MM.1S (cell line): ENCODE data around the gene CHCHD6.

Source experiments
- DNase-seq: peaks from one replicate; pipeline ENCODE4 v3.0.0-alpha.2; 2015
- H2AFZ ChIP-seq: fragments of 300-600 bp; sonication (generic); 2 replicates; pipeline ENCODE4 v1.6.0; 2016; ENCODE audit warnings: antibody characterized with exemption, low read length
- H3F3A ChIP-seq: fragments of 300-600 bp; sonication (generic); 2 replicates; pipeline ENCODE4 v1.6.1; 2016; ENCODE audit warnings: mild to moderate bottlenecking, antibody characterized with exemption, low read length, moderate library complexity, mixed read lengths; ENCODE audit not compliant: insufficient read depth
- H3K27ac ChIP-seq: fragments of 300-600 bp; sonication (generic); 2 replicates; pipeline ENCODE4 v1.5.1; 2016; ENCODE audit warnings: mild to moderate bottlenecking, low read length
- H3K27me3 ChIP-seq: fragments of 300-600 bp; sonication (generic); replicated peaks from 2 replicates; pipeline ENCODE4 v1.6.0; 2016; ENCODE audit warnings: low read length; ENCODE audit not compliant: insufficient read depth
- H3K36me3 ChIP-seq: fragments of 300-600 bp; sonication (generic); replicated peaks from 2 replicates; pipeline ENCODE4 v1.6.1; 2016; ENCODE audit warnings: mild to moderate bottlenecking, low read length, mixed read lengths; ENCODE audit not compliant: insufficient read depth
- H3K4me1 ChIP-seq: fragments of 300-600 bp; sonication (generic); 2 replicates; pipeline ENCODE4 v1.6.1; 2016; ENCODE audit warnings: low read length, mixed read lengths
- H3K4me2 ChIP-seq: fragments of 300-600 bp; sonication (generic); 2 replicates; pipeline ENCODE4 v1.6.0; 2016; ENCODE audit warnings: low read depth, low read length
- H3K4me3 ChIP-seq: fragments of 300-600 bp; sonication (generic); 2 replicates; pipeline ENCODE4 v1.5.1; 2016; ENCODE audit warnings: low read length, mixed read lengths
- H3K79me2 ChIP-seq: fragments of 300-600 bp; sonication (generic); 2 replicates; pipeline ENCODE4 v1.6.1; 2016; ENCODE audit warnings: mixed run types, low read length, mixed read lengths
- H3K9ac ChIP-seq: fragments of 300-600 bp; sonication (generic); 2 replicates; pipeline ENCODE4 v1.6.1; 2016; ENCODE audit warnings: low read length, mixed read lengths
- H3K9me2 ChIP-seq: fragments of 300-600 bp; sonication (generic); replicated peaks from 2 replicates; pipeline ENCODE4 v1.6.1; 2016; ENCODE audit warnings: mild to moderate bottlenecking, low read length, mixed read lengths; ENCODE audit not compliant: insufficient read depth
- H3K9me3 ChIP-seq: fragments of 300-600 bp; sonication (generic); replicated peaks from 2 replicates; pipeline ENCODE4 v1.6.1; 2016; ENCODE audit warnings: mild to moderate bottlenecking, low read length, mixed read lengths; ENCODE audit not compliant: insufficient read depth
- H4K20me1 ChIP-seq: fragments of 300-600 bp; sonication (generic); 2 replicates; pipeline ENCODE4 v1.6.1; 2016; ENCODE audit warnings: mild to moderate bottlenecking, low read length, moderate library complexity, mixed read lengths; ENCODE audit not compliant: insufficient read depth
- CTCF ChIP-seq: fragments of 300-600 bp; sonication (generic); IDR thresholded peaks from 2 replicates; pipeline ENCODE4 v1.5.1; 2016; ENCODE audit warnings: antibody characterized with exemption, low read length, mixed read lengths
- EZH2 ChIP-seq: fragments of 300-600 bp; sonication (generic); optimal IDR thresholded peaks from 2 replicates; pipeline ENCODE3; 2017; ENCODE audit warnings: low read depth, mild to moderate bottlenecking, antibody characterized with exemption, low read length, mixed read lengths
- EZH2phosphoT487 ChIP-seq: fragments of 300-600 bp; sonication (generic); IDR thresholded peaks from 2 replicates; pipeline ENCODE4 v1.6.1; 2018; ENCODE audit warnings: antibody characterized with exemption, low read length

The CHCHD6 gene

GRCh38 chr3:126676919-126677705 is 26.9 kb upstream of the CHCHD6 start:
- DNase-seq, result no peak
- Histone ChIP-seq H3K79me2 (no peaks in the 10 kb centered on the region), H2AFZ (no peak overlapping the region), H3K9me3 (no peaks in the 10 kb centered on the region), H3F3A (no peaks in the 10 kb centered on the region), H3K27me3 (no peaks in the 10 kb centered on the region), H3K36me3 (no peaks in the 10 kb centered on the region), H3K27ac (no peak overlapping the region), H3K9ac (no peak overlapping the region), H3K4me1 (no peaks in the 10 kb centered on the region), H4K20me1 (no peaks in the 10 kb centered on the region), H3K4me2 (no peak overlapping the region), H3K4me3 (no peak overlapping the region), H3K9me2 (no peaks in the 10 kb centered on the region)
- TF ChIP-seq EZH2phosphoT487 (no peak), EZH2 (no peak), CTCF (no peak)

GRCh38 chr3:126677862-126678503 is 26.1 kb upstream of the CHCHD6 start:
- TF ChIP-seq EZH2 (no peak), EZH2phosphoT487 (no peak), CTCF (no peak)
- H3K4me2 ChIP-seq, result no peak overlapping the region
- no peaks in the 10 kb centered on the region for H4K20me1 ChIP-seq
- no peak overlapping the region for H3K9ac ChIP-seq
- no peaks in the 10 kb centered on the region for H3F3A ChIP-seq
- 0 out of 2 replicates have a peak overlapping the region, but pooled peaks have one; percentile 87 for H2AFZ ChIP-seq
- H3K27me3 ChIP-seq, result no peaks in the 10 kb centered on the region
- H3K79me2 ChIP-seq, result no peaks in the 10 kb centered on the region
- no peaks in the 10 kb centered on the region for H3K4me1 ChIP-seq
- H3K36me3 ChIP-seq, result no peaks in the 10 kb centered on the region
- DNase-seq, result no peak
- H3K27ac ChIP-seq, result no peak overlapping the region
- no peaks in the 10 kb centered on the region for H3K9me3 ChIP-seq
- H3K9me2 ChIP-seq, result no peaks in the 10 kb centered on the region
- no peak overlapping the region for H3K4me3 ChIP-seq

- Histone ChIP-seq H3K27ac (peak overlapping the region; percentile 3; the same call in 1 of the 2 replicates), H3K9ac (peak overlapping the region; percentile 24; the same call in 1 of the 2 replicates)
Measured at GRCh38 chr3:126678693-126679317, 25.2 kb upstream of the CHCHD6 start.

More at GRCh38 chr3:126678693-126679317, 25.2 kb upstream of the CHCHD6 start:
- DNase-seq, result peak; percentile 75
- H3K4me3 ChIP-seq, result peak overlapping the region; percentile 53
- H4K20me1 ChIP-seq, result no peaks in the 10 kb centered on the region
- no peaks in the 10 kb centered on the region for H3K9me3 ChIP-seq
- H3K79me2 ChIP-seq, result no peaks in the 10 kb centered on the region
- no peaks in the 10 kb centered on the region for H3F3A ChIP-seq
- no peak for TF ChIP-seq CTCF
- no peak for TF ChIP-seq EZH2
- no peak for TF ChIP-seq EZH2phosphoT487
- peak overlapping the region; percentile 87 for H2AFZ ChIP-seq
- H3K4me1 ChIP-seq, result no peaks in the 10 kb centered on the region
- H3K9me2 ChIP-seq, result no peaks in the 10 kb centered on the region
- no peaks in the 10 kb centered on the region for H3K27me3 ChIP-seq
- no peaks in the 10 kb centered on the region for H3K36me3 ChIP-seq
- peak overlapping the region; percentile 87 for H3K4me2 ChIP-seq
